Caco-2 (cell line): ENCODE measurements around the gene PMFBP1. TPM values are rescaled to one million over a fixed set of nuclear protein-coding genes. Genes with fewer than 3 reads are reported as not detected.

Source experiments
- BruUV-seq: library from RNA; stranded (reverse); fragments of 400-500 nt; replicated peaks from 2 replicates; lab custom pipeline; 2021; lab: Mats Ljungman, UMichigan
- CTCF ChIA-PET: fragments of 300-600 bp; sonication (Branson Sonifier 250); formaldehyde crosslinking; loops from one replicate; lab custom pipeline; 2022; ENCODE audit warnings: antibody characterized with exemption; lab: Charles Lee
- POLR2A ChIA-PET: fragments of 300-600 bp; sonication (Branson Sonifier 250); formaldehyde crosslinking; loops from one replicate; lab custom pipeline; 2022; ENCODE audit warnings: antibody characterized with exemption; lab: Charles Lee
- DNase-seq, 2 experiments: peaks; one replicate each; pipeline versions ENCODE4 v3.0.0 to v3.0.0-alpha.2; 2020 to 2022
- H3K27me3 ChIP-seq: replicated peaks from 2 replicates; pipeline ENCODE4 v1.6.0; 2011; ENCODE audit warnings: low read length; ENCODE audit not compliant: control insufficient read depth, insufficient read depth
- H3K36me3 ChIP-seq: 2 replicates; pipeline ENCODE4 v1.5.1; 2011; ENCODE audit warnings: low read length; ENCODE audit not compliant: control insufficient read depth, insufficient read depth
- H3K4me1 ChIP-seq: fragments of 250-450 bp; sonication (Bioruptor Pico); 2 replicates; pipeline ENCODE4 v1.5.1; 2020; ENCODE audit warnings: mild to moderate bottlenecking
- H3K4me3 ChIP-seq: 2 replicates; pipeline ENCODE4 v1.5.1; 2011; ENCODE audit warnings: low read depth, mild to moderate bottlenecking, control low read depth, low read length
- H3K9me3 ChIP-seq: fragments of 250-450 bp; sonication (Bioruptor Pico); 2 replicates; pipeline ENCODE4 v1.5.1; 2020; ENCODE audit warnings: mild to moderate bottlenecking, moderate library complexity
- H3K27ac Mint-ChIP-seq: one replicate; pipeline ENCODE4 v1.8.0; 2022; ENCODE audit warnings: mixed read lengths; ENCODE audit not compliant: unreplicated experiment
- H3K27me3 Mint-ChIP-seq: one replicate; pipeline ENCODE4 v1.8.0; 2022; ENCODE audit warnings: mixed read lengths; ENCODE audit not compliant: insufficient read depth, unreplicated experiment
- H3K36me3 Mint-ChIP-seq: one replicate; pipeline ENCODE4 v1.8.0; 2022; ENCODE audit warnings: mild to moderate bottlenecking, mixed read lengths; ENCODE audit not compliant: insufficient read depth, unreplicated experiment
- H3K4me1 Mint-ChIP-seq: one replicate; pipeline ENCODE4 v1.8.0; 2022; ENCODE audit warnings: low read depth, mixed read lengths; ENCODE audit not compliant: unreplicated experiment
- H3K4me3 Mint-ChIP-seq: one replicate; pipeline ENCODE4 v1.8.0; 2022; ENCODE audit warnings: mild to moderate bottlenecking, moderate library complexity, mixed read lengths; ENCODE audit not compliant: unreplicated experiment
- H3K9me3 Mint-ChIP-seq: one replicate; pipeline ENCODE4 v1.8.0; 2022; ENCODE audit warnings: mixed read lengths; ENCODE audit not compliant: unreplicated experiment
- CTCF ChIP-seq, 2 experiments: fragments of 200-600 bp in 1 of 2; IDR thresholded peaks; 1 replicate in 1 of 2; 2 replicates in 1 of 2; pipeline versions ENCODE4 v1.5.1 to v1.8.0; 2011 to 2022; ENCODE audit warnings: antibody characterized with exemption in 1 of 2, control low read depth in 1 of 2, inconsistent platforms in 1 of 2, low read depth in 1 of 2, low read length in 1 of 2, mild to moderate bottlenecking in 1 of 2, moderate library complexity in 1 of 2; ENCODE audit not compliant: insufficient read depth in 1 of 2, severe bottlenecking in 1 of 2, unreplicated experiment in 1 of 2
- intact Hi-C: fragments of 100-400 bp; cut with micrococcal nuclease; formaldehyde crosslinking; loops from one replicate; pipeline ENCODE4 v1.10.0; 2022; ENCODE audit not compliant: unreplicated experiment
- total RNA-seq: library from RNA; stranded (reverse); gene quantifications from 2 replicates; pipeline ENCODE4 v1.2.3, GENCODE V29; 2022

The PMFBP1 gene
- total RNA-seq, 1 experiment from 2014 or later: 5.6 TPM

DNA sequence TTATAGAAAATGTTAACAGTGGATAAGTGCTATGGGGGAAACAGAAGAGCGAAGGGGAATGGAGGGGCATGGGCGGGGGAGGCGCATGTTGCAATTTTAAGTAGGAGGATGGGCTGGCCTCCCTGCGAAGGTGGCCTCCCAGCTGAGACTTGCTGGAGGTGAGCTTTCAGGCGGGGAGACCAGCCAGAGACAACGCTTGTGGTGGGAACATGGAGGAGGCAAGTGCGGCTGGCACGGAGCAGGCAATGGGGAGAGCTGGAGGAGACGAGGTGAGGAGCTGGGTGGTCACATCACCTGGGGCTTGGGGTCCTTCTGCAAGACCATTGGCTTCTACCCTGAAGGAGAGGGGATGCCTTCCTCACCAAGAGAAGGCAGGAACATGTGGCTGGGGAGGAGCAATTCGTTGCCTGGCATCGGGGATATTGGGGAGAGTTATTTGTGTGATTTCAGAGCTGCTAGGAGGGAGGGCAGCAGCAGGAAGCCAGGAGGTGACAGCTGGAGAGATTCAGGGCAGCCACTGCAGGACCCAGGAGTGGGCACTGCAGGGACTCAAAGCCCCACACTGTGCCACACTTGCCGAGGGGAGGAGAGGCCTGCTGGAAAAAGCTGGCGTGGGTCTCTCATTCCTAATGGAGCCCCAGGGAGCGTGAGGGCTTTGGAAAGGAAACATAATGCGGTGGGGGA, 34.4 kb downstream of the PMFBP1 start:
- ChIA-PET POLR2A (no interaction called here), CTCF (no interaction called here)
- TF ChIP-seq CTCF (IDR thresholded peaks at IDR 0.05; ENCODE audit: insufficient read depth in 1 of 2, low read depth in 1 of 2, low read length in 1 of 2, severe bottlenecking in 1 of 2, unreplicated experiment in 1 of 2): no peak
- H3K36me3 Mint-ChIP-seq: no peaks in the 10 kb centered on the region
- H3K4me1 Mint-ChIP-seq: no peaks in the 10 kb centered on the region
- no peak overlapping the region for H3K4me3 Mint-ChIP-seq
- no peak overlapping the region for H3K4me3 ChIP-seq
- intact Hi-C loops: no loop called here
- H3K27me3 ChIP-seq: no peaks in the 10 kb centered on the region
- no peaks in the 10 kb centered on the region for H3K4me1 ChIP-seq
- H3K9me3 Mint-ChIP-seq: no peaks in the 10 kb centered on the region
- H3K27me3 Mint-ChIP-seq: peaks cover 5% of the 10 kb centered on the region
- H3K9me3 ChIP-seq: no peaks in the 10 kb centered on the region
- no peak overlapping the region for H3K27ac Mint-ChIP-seq
- no TSS peak for BruUV-seq
- no peaks in the 10 kb centered on the region for H3K36me3 ChIP-seq
- DNase-seq: no peak

DNA sequence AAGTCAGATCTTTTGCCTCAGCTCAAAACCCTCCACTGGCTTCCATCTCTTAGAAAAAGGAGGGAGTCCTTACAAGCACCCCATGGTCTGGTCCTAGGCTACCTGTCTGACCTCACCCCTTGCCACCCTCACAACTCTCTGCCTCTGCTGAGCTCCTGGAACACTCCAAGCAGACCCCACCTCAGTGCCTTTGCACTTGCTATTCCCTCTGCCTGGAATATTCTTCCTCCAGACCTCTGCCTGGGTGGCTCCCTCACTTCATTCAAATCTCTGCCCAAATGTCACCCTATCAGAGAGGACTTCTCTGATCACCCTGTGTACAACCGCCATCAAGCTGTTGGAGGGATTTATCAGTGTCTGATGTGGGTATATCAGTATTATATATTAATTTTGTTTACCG, 37.4 kb downstream of the PMFBP1 start:
- H3K4me3 Mint-ChIP-seq: no peak overlapping the region
- BruUV-seq: no TSS peak
- ChIA-PET CTCF (interaction anchor here (0.6 kb wide), 1 partner anchor 65 kb away, joined by 3 read pairs; no protein-coding TSS in a partner anchor), POLR2A (no interaction called here)
- H3K9me3 ChIP-seq: no peaks in the 10 kb centered on the region
- peaks cover 5% of the 10 kb centered on the region for H3K27me3 Mint-ChIP-seq
- H3K4me1 ChIP-seq: no peaks in the 10 kb centered on the region
- no peaks in the 10 kb centered on the region for H3K36me3 Mint-ChIP-seq
- no peak overlapping the region for H3K27ac Mint-ChIP-seq
- H3K4me1 Mint-ChIP-seq: peaks cover 7% of the 10 kb centered on the region
- intact Hi-C loops: no loop called here
- H3K36me3 ChIP-seq: no peaks in the 10 kb centered on the region
- no peak for TF ChIP-seq CTCF (IDR thresholded peaks at IDR 0.05; ENCODE audit: insufficient read depth in 1 of 2, low read depth in 1 of 2, low read length in 1 of 2, severe bottlenecking in 1 of 2, unreplicated experiment in 1 of 2)
- no peak for DNase-seq
- no peak overlapping the region for H3K4me3 ChIP-seq
- no peaks in the 10 kb centered on the region for H3K9me3 Mint-ChIP-seq
- no peaks in the 10 kb centered on the region for H3K27me3 ChIP-seq

DNA sequence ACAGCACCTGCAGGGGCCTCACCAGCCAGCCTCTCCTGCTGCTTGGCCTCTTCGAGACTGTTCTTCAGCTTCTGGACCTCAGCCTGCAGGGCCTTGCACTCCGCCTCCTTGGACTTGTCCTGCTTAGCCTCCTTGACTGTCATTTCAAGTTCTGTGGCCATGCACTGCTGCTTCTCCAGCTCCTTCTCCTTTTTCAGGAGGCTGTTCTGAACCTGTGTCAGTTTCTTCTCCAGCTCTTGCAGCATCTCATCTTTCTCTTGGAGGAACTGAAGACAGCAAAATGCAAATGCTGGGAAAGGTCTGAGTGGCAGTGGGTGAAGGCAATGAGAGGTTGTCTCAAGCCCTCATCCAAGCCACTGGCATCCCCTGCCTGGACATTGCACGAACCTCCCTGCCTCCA, 39.2 kb downstream of the PMFBP1 start:
- no peaks in the 10 kb centered on the region for H3K9me3 ChIP-seq
- TF ChIP-seq CTCF (IDR thresholded peaks at IDR 0.05; ENCODE audit: insufficient read depth in 1 of 2, low read depth in 1 of 2, low read length in 1 of 2, severe bottlenecking in 1 of 2, unreplicated experiment in 1 of 2): no peak
- ChIA-PET POLR2A (no interaction called here), CTCF (no interaction called here)
- BruUV-seq: no TSS peak
- Mint-ChIP-seq H3K36me3 (no peaks in the 10 kb centered on the region), H3K4me3 (no peak overlapping the region), H3K27me3 (peaks cover 9% of the 10 kb centered on the region), H3K4me1 (peaks cover 7% of the 10 kb centered on the region), H3K9me3 (no peaks in the 10 kb centered on the region), H3K27ac (no peak overlapping the region)
- H3K4me3 ChIP-seq: no peak overlapping the region
- intact Hi-C loops: no loop called here
- H3K36me3 ChIP-seq: no peaks in the 10 kb centered on the region
- no peaks in the 10 kb centered on the region for H3K27me3 ChIP-seq
- H3K4me1 ChIP-seq: no peaks in the 10 kb centered on the region
- DNase-seq: no peak
